Measurements from ENCODE around the gene RBM20. TPM values are rescaled to one million over a fixed set of nuclear protein-coding genes. Genes with fewer than 3 reads are reported as not detected.

Gene RBM20
- total and polyA plus RNA-seq, 5 donors from 2014 or later, result 0.15 to 0.72 TPM; not detected in 3

DNA sequence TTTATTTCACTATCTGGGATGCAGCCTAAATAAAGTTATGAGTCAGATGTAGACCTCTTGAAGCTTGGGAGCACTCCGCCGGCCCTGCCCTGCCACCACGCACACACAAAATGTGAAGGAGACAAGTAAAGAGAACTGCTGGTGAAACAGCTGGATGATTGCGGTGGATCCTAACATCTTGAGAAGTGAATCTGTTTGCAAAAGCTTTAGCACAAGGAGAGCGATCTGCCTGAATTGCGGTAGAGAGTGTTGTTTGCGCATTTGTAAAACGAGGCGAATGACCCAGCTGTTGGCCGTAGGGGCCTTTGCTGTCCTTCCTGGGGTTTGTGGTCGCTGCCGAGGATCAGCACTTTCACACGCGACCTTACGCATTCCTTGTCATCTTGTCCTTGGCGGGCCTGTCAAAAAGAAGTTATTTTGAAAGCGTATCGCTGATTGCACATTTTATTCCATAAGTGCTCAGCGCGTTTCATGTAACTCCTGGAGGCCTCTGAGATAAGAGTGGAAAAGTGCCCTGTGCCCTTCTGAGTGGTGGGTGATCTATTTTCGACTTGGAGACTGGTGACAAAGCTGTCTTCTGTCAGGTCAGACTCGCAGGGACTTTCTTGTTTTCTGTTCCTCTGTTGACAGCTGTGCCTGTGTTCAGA, 40.8 kb downstream of the RBM20 start:
- H3K36me3 Mint-ChIP-seq, result no peaks in the 10 kb centered on the region
- Histone ChIP-seq H3K27me3 (ENCODE audit: control insufficient read depth, insufficient read depth, low read length) (peaks cover 10% of the 10 kb centered on the region), H3K4me1 (ENCODE audit: control insufficient read depth, insufficient read depth, low read length, poor library complexity, severe bottlenecking) (no peaks in the 10 kb centered on the region), H3K9me3 (ENCODE audit: control insufficient read depth in 2 of 2, low read length in 2 of 2) (no peaks in the 10 kb centered on the region), H3K27ac (ENCODE audit: insufficient read depth, low read length, poor library complexity, severe bottlenecking) (no peak overlapping the region), H3K36me3 (ENCODE audit: control insufficient read depth, insufficient read depth, low read length) (no peaks in the 10 kb centered on the region), H3K4me3 (ENCODE audit: low read depth, low read length) (no peak overlapping the region)
- peaks cover 28% of the 10 kb centered on the region for H3K27me3 Mint-ChIP-seq
- DNase-seq (no peak), ATAC-seq (ENCODE audit: low read depth in 2 of 2) (no peak)
- H3K9me3 Mint-ChIP-seq, result peaks cover 0 to 2% (median 0%) of the 10 kb centered on the region in 7 donors
- no peak overlapping the region for H3K27ac Mint-ChIP-seq
- no peak overlapping the region for H3K4me3 Mint-ChIP-seq
- H3K4me1 Mint-ChIP-seq, result peaks cover 0 to 2% (median 0%) of the 10 kb centered on the region in 4 donors

DNA sequence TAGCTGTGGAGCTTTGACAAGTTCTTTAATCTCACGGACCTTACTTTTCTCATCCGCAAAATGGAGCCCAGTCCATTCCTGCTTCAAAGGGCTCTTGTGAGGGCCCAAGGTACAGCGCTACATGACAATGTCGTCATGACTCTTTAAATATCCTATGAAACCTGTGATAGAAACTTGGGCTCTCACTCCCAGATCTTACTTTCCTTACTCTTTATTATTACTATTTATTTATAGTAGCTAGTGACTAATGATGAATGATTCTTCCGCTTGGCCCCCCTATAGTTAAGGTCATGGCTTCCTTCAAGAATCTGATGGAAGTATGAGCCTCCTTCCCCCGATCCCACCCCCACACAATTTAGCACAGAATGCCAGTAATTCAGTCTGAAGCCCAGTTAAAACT, 41.9 kb downstream of the RBM20 start:
- ATAC-seq (ENCODE audit: low read depth in 2 of 2), result no peak
- no peak for DNase-seq
- H3K9me3 Mint-ChIP-seq, result peaks cover 0 to 4% (median 0%) of the 10 kb centered on the region in 7 donors
- H3K4me3 ChIP-seq (ENCODE audit: low read depth, low read length), result no peak overlapping the region
- H3K27ac ChIP-seq (ENCODE audit: insufficient read depth, low read length, poor library complexity, severe bottlenecking), result no peak overlapping the region
- H3K36me3 Mint-ChIP-seq, result no peaks in the 10 kb centered on the region
- H3K4me1 Mint-ChIP-seq, result no peaks in the 10 kb centered on the region
- H3K9me3 ChIP-seq (ENCODE audit: control insufficient read depth in 2 of 2, low read length in 2 of 2), result no peaks in the 10 kb centered on the region
- no peak overlapping the region for H3K4me3 Mint-ChIP-seq
- no peak overlapping the region for H3K27ac Mint-ChIP-seq
- no peaks in the 10 kb centered on the region for H3K4me1 ChIP-seq (ENCODE audit: control insufficient read depth, insufficient read depth, low read length, poor library complexity, severe bottlenecking)
- H3K27me3 ChIP-seq (ENCODE audit: control insufficient read depth, insufficient read depth, low read length), result peaks cover 10% of the 10 kb centered on the region
- H3K36me3 ChIP-seq (ENCODE audit: control insufficient read depth, insufficient read depth, low read length), result no peaks in the 10 kb centered on the region
- peaks cover 28% of the 10 kb centered on the region for H3K27me3 Mint-ChIP-seq

- Histone ChIP-seq H3K27me3 (ENCODE audit: control insufficient read depth, insufficient read depth, low read length) (peaks cover 10% of the 10 kb centered on the region), H3K27ac (ENCODE audit: insufficient read depth, low read length, poor library complexity, severe bottlenecking) (no peak overlapping the region), H3K9me3 (ENCODE audit: control insufficient read depth in 2 of 2, low read length in 2 of 2) (peaks cover 0 to 2% of the 10 kb centered on the region in 2 experiments), H3K36me3 (ENCODE audit: control insufficient read depth, insufficient read depth, low read length) (no peaks in the 10 kb centered on the region), H3K4me3 (ENCODE audit: low read depth, low read length) (no peak overlapping the region), H3K4me1 (ENCODE audit: control insufficient read depth, insufficient read depth, low read length, poor library complexity, severe bottlenecking) (no peaks in the 10 kb centered on the region)
- H3K27me3 Mint-ChIP-seq, result peaks cover 34% of the 10 kb centered on the region
- no peaks in the 10 kb centered on the region for H3K4me1 Mint-ChIP-seq
- ATAC-seq (ENCODE audit: low read depth in 2 of 2) (no peak), DNase-seq (no peak)
- H3K9me3 Mint-ChIP-seq, result peaks cover 0 to 4% (median 0%) of the 10 kb centered on the region in 7 donors
- H3K36me3 Mint-ChIP-seq, result no peaks in the 10 kb centered on the region
- H3K4me3 Mint-ChIP-seq, result no peak overlapping the region
- no peak overlapping the region for H3K27ac Mint-ChIP-seq
Measured at GRCh38 chr10:110686949-110687348, 42.8 kb downstream of the RBM20 start.

DNA sequence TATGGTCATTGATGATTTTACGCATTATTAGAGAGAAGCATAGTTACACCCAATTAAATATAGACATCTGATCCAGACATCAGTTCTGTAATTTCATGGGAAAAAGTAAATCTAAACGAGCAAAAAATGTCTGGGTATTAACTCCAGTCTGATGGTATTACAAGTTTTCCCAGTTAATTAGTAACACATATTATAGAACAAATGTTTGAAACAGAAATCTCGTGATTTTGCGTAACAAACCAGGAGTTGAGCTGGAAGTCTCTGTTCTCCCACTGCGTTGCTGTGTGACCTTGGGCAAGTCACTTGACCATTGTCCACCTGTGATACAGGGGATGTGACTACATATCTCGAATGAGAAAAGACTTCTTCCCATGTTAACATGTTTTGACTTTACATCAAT, 43.3 kb downstream of the RBM20 start:
- no peak overlapping the region for H3K4me3 Mint-ChIP-seq
- H3K9me3 Mint-ChIP-seq, result peaks cover 0 to 4% (median 0%) of the 10 kb centered on the region in 7 donors
- Histone ChIP-seq H3K4me3 (ENCODE audit: low read depth, low read length) (no peak overlapping the region), H3K36me3 (ENCODE audit: control insufficient read depth, insufficient read depth, low read length) (no peaks in the 10 kb centered on the region), H3K27ac (ENCODE audit: insufficient read depth, low read length, poor library complexity, severe bottlenecking) (no peak overlapping the region), H3K4me1 (ENCODE audit: control insufficient read depth, insufficient read depth, low read length, poor library complexity, severe bottlenecking) (no peaks in the 10 kb centered on the region), H3K9me3 (ENCODE audit: control insufficient read depth in 2 of 2, low read length in 2 of 2) (peaks cover 0 to 3% of the 10 kb centered on the region in 2 experiments), H3K27me3 (ENCODE audit: control insufficient read depth, insufficient read depth, low read length) (peaks cover 13% of the 10 kb centered on the region)
- DNase-seq (no peak), ATAC-seq (ENCODE audit: low read depth in 2 of 2) (no peak)
- H3K4me1 Mint-ChIP-seq, result no peaks in the 10 kb centered on the region
- H3K27ac Mint-ChIP-seq, result no peak overlapping the region
- H3K36me3 Mint-ChIP-seq, result no peaks in the 10 kb centered on the region
- H3K27me3 Mint-ChIP-seq, result peaks cover 29% of the 10 kb centered on the region

GRCh38 chr10:110691139-110691538, 47.0 kb downstream of the RBM20 start:
- H3K9me3 Mint-ChIP-seq, result peaks cover 0 to 9% (median 4%) of the 10 kb centered on the region in 7 donors
- H3K27me3 Mint-ChIP-seq, result peaks cover 31% of the 10 kb centered on the region
- no peak overlapping the region for H3K4me3 ChIP-seq (ENCODE audit: low read depth, low read length)
- no peak overlapping the region for H3K27ac ChIP-seq (ENCODE audit: insufficient read depth, low read length, poor library complexity, severe bottlenecking)
- no peak for DNase-seq
- ATAC-seq (ENCODE audit: low read depth in 2 of 2), result no peak
- peaks cover 20% of the 10 kb centered on the region for H3K27me3 ChIP-seq (ENCODE audit: control insufficient read depth, insufficient read depth, low read length)
- H3K27ac Mint-ChIP-seq, result no peak overlapping the region
- H3K36me3 ChIP-seq (ENCODE audit: control insufficient read depth, insufficient read depth, low read length), result no peaks in the 10 kb centered on the region
- no peak overlapping the region for H3K4me3 Mint-ChIP-seq
- peaks cover 3 to 7% of the 10 kb centered on the region in 2 experiments for H3K9me3 ChIP-seq (ENCODE audit: control insufficient read depth in 2 of 2, low read length in 2 of 2)
- H3K4me1 Mint-ChIP-seq, result no peaks in the 10 kb centered on the region
- H3K36me3 Mint-ChIP-seq, result no peaks in the 10 kb centered on the region
- H3K4me1 ChIP-seq (ENCODE audit: control insufficient read depth, insufficient read depth, low read length, poor library complexity, severe bottlenecking), result no peaks in the 10 kb centered on the region

- Mint-ChIP-seq H3K27ac (no peak overlapping the region), H3K36me3 (no peaks in the 10 kb centered on the region), H3K4me3 (no peak overlapping the region), H3K4me1 (no peaks in the 10 kb centered on the region), H3K9me3 (peaks cover 0 to 9% (median 4%) of the 10 kb centered on the region in 7 donors), H3K27me3 (peaks cover 31% of the 10 kb centered on the region)
- DNase-seq (no peak), ATAC-seq (ENCODE audit: low read depth in 2 of 2) (no peak)
- Histone ChIP-seq H3K4me1 (ENCODE audit: control insufficient read depth, insufficient read depth, low read length, poor library complexity, severe bottlenecking) (no peaks in the 10 kb centered on the region), H3K36me3 (ENCODE audit: control insufficient read depth, insufficient read depth, low read length) (no peaks in the 10 kb centered on the region), H3K9me3 (ENCODE audit: control insufficient read depth in 2 of 2, low read length in 2 of 2) (peaks cover 3 to 7% of the 10 kb centered on the region in 2 experiments), H3K4me3 (ENCODE audit: low read depth, low read length) (no peak overlapping the region), H3K27me3 (ENCODE audit: control insufficient read depth, insufficient read depth, low read length) (peaks cover 16% of the 10 kb centered on the region), H3K27ac (ENCODE audit: insufficient read depth, low read length, poor library complexity, severe bottlenecking) (no peak overlapping the region)
Measured at GRCh38 chr10:110694263-110694662, 50.1 kb downstream of the RBM20 start.

GRCh38 chr10:110694820-110695538, 50.8 kb downstream of the RBM20 start:
- H3K9me3 ChIP-seq (ENCODE audit: control insufficient read depth in 2 of 2, low read length in 2 of 2), result peaks cover 3 to 7% of the 10 kb centered on the region in 2 experiments
- DNase-seq (no peak), ATAC-seq (ENCODE audit: low read depth in 2 of 2) (no peak)
- no peaks in the 10 kb centered on the region for H3K36me3 ChIP-seq (ENCODE audit: control insufficient read depth, insufficient read depth, low read length)
- Mint-ChIP-seq H3K4me1 (no peaks in the 10 kb centered on the region), H3K27me3 (peaks cover 27% of the 10 kb centered on the region), H3K36me3 (no peaks in the 10 kb centered on the region), H3K9me3 (peaks cover 0 to 9% (median 4%) of the 10 kb centered on the region in 7 donors), H3K27ac (no peak overlapping the region), H3K4me3 (no peak overlapping the region)
- H3K4me1 ChIP-seq (ENCODE audit: control insufficient read depth, insufficient read depth, low read length, poor library complexity, severe bottlenecking), result no peaks in the 10 kb centered on the region
- no peak overlapping the region for H3K27ac ChIP-seq (ENCODE audit: insufficient read depth, low read length, poor library complexity, severe bottlenecking)
- peaks cover 14% of the 10 kb centered on the region for H3K27me3 ChIP-seq (ENCODE audit: control insufficient read depth, insufficient read depth, low read length)
- H3K4me3 ChIP-seq (ENCODE audit: low read depth, low read length), result no peak overlapping the region

GRCh38 chr10:110695539-110695886, 51.4 kb downstream of the RBM20 start:
- Histone ChIP-seq H3K36me3 (ENCODE audit: control insufficient read depth, insufficient read depth, low read length) (no peaks in the 10 kb centered on the region), H3K4me3 (ENCODE audit: low read depth, low read length) (no peak overlapping the region), H3K9me3 (ENCODE audit: control insufficient read depth in 2 of 2, low read length in 2 of 2) (peaks cover 3 to 7% of the 10 kb centered on the region in 2 experiments), H3K4me1 (ENCODE audit: control insufficient read depth, insufficient read depth, low read length, poor library complexity, severe bottlenecking) (no peaks in the 10 kb centered on the region), H3K27me3 (ENCODE audit: control insufficient read depth, insufficient read depth, low read length) (peaks cover 14% of the 10 kb centered on the region), H3K27ac (ENCODE audit: insufficient read depth, low read length, poor library complexity, severe bottlenecking) (no peak overlapping the region)
- Mint-ChIP-seq H3K4me1 (no peaks in the 10 kb centered on the region), H3K36me3 (no peaks in the 10 kb centered on the region), H3K27ac (no peak overlapping the region), H3K4me3 (no peak overlapping the region), H3K9me3 (peaks cover 0 to 9% (median 4%) of the 10 kb centered on the region in 7 donors), H3K27me3 (peaks cover 27% of the 10 kb centered on the region)
- no peak for ATAC-seq (ENCODE audit: low read depth in 2 of 2)
- DNase-seq, result no peak

Measured in CD4-positive, CD25-positive, alpha-beta regulatory T cell (primary cell).